IPS-NIHi7 (cell line): ENCODE results near the gene SLC25A52.
A peak's percentile ranks its signal among the peaks of the same experiment; 100 is the strongest.
"Not testable (repeated sequence)": the region's sequence is repeated elsewhere in the genome, so short reads cannot be mapped to it uniquely, and the experiment has no call there.

Experiments used
- DNase-seq: peaks from one replicate; pipeline ENCODE4 v3.0.0; 2012; ENCODE audit warnings: mixed read lengths; ENCODE audit errors: extremely low spot score

SLC25A52 gene, protein sequence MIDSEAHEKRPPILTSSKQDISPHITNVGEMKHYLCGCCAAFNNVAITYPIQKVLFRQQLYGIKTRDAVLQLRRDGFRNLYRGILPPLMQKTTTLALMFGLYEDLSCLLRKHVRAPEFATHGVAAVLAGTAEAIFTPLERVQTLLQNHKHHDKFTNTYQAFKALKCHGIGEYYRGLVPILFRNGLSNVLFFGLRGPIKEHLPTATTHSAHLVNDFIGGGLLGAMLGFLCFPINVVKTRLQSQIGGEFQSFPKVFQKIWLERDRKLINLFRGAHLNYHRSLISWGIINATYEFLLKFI

DNA sequence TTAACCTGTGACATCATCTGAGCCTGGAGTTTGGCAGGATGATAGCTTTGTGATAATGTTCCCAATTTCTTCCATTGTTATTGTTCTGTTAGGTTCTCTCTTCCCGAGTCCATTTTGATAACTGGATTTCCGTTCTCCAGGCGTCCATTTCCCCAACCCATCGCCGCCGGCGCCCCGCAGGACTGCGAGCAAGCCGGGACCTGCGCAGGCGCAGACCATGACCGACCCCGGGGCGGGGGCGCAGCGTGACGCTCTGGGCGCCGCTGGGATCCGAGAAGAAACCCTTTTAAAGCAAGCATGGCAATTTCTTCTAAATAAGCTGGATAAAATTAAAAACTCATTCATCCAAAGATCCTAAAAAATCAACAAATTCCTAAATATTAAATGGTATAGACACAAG, at the start of gene SLC25A52:
Gene SLC25A52, minus strand, starts transcription at position 186 of the 400 bp plus-strand sequence. CDS start 219 bp downstream, outside the sequence.
- no peak for DNase-seq

DNA sequence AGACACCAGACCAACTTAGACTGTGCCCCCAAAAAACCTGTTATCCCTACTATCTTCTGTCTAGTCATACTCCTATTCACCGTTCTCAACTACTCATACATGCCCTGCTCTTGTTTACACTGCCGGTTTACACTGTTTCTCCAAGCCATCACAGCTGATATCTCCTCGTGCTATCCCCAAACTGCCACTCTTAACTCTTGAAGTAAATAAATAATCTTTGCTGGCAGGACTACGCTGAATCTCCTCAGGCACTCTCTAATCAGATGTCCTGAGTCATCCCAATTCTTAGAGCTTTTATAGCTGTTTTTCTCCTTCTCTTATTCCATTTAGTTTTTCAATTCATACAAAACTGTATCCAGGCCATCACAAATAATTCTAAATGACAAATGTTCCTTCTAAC, 48.4 kb upstream of the SLC25A52 start:
- not testable (repeated sequence) for DNase-seq

DNA sequence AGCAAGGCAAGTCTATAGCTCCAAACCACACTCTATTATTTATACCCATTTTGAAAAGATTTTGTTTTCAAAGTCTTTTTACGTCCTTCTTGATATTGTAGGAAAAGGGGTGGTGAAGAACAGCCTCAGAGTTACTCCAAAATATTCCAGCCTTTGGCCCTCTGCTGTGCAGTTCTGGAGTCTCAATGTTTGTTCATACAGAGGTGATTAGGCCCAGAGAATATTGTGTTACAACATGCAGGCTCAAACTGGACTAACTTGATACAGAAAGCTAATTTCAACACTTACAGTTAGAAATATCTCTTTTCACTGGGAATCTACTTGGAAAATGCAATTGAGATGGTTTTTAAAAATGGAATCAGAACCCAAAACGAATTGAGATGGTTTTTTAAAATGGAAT, 40.4 kb upstream of the SLC25A52 start:
- no peak for DNase-seq

DNA sequence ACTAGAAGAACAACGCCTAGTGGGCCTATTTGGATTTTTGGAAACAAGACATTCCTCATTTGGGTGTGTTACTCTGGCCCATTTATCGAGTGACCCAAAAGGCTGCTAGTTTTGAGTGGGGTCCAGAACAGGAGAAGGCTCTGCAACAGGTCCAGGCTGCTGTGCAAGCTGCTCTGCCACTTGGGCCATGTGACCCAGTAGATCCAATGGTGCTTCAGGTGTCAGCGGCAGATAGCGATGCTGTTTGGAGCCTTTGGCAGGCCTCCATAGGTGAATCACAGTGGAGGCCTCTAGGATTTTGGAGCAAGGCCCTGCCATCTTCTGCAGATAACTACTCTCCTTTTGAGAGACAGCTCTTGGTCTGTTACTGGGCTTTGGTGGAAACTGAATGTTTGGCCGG, 38.6 kb upstream of the SLC25A52 start:
- DNase-seq, result not testable (repeated sequence)

DNA sequence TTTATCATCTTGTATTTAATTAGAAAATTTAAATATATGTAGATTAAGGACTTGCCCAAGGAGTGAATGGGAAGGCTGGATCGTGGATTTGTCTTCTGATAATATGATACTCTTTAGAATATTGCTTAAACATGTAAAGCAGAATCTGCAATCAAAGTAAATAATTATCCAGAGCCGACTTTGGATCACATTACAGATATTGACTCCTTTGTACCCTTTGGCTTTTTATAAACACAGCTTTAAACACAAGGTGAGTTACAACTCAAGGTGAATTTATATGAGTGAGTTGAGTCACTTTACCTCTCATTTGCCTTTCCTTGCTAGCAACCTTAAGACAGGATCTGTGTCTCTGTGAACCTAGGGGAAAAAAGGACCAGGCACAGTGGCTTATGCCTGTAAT, 37.7 kb upstream of the SLC25A52 start:
- no peak for DNase-seq

DNA sequence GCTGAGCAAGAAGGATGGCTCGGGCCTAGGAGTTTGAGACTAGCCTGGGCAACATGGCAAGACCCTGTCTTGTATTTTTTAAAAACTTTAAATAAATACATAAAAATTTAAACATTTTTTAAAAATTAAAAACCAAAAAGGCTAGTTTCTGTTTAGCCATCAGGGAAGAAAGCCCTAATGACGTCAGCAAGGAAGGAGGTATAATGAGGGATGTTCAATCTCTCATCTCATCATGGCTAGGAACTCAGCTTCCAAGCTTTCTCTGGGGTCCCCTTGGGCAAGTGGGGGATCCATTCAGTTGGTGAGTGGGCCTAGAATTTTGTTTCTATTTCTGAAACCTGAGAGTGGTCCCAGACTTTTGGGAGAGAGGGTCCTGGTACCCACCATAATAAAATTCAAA, 35.1 kb upstream of the SLC25A52 start:
- DNase-seq, result no peak

DNA sequence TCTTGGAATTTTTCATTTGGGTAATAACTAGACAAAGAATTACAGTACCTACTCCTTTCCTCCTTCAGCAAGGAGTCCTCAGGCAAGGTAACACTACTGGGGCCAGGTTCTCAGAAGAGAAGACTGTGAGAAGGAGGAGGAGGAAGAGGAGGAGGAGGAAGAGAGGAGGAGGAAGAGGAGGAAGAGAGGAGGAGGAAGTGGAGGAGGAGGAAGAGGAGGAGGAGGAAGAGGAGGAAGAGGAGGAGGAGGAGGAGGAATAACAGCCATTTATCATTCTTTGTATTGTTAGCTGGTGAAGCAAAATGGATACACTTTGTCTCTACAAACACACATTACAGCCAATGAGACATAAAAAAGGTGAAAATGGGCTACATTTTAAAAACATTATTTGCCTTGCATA, 32.9 kb upstream of the SLC25A52 start:
- no peak for DNase-seq

DNA sequence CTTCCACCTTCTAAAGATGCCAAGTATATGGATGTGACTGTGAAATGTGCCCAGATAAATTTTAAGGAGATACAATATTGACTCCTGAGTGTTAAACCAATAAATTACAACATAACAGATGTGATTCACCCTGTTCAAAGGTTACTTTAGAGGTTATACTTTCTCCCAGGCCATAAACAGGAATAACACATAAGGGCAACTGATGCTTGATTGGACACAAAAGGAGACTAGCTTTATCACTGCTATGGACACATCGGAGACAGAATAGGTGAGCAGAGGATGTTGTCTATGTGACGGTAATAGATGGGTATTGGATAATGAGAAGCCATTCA, 31.9 kb upstream of the SLC25A52 start:
- no peak for DNase-seq

DNA sequence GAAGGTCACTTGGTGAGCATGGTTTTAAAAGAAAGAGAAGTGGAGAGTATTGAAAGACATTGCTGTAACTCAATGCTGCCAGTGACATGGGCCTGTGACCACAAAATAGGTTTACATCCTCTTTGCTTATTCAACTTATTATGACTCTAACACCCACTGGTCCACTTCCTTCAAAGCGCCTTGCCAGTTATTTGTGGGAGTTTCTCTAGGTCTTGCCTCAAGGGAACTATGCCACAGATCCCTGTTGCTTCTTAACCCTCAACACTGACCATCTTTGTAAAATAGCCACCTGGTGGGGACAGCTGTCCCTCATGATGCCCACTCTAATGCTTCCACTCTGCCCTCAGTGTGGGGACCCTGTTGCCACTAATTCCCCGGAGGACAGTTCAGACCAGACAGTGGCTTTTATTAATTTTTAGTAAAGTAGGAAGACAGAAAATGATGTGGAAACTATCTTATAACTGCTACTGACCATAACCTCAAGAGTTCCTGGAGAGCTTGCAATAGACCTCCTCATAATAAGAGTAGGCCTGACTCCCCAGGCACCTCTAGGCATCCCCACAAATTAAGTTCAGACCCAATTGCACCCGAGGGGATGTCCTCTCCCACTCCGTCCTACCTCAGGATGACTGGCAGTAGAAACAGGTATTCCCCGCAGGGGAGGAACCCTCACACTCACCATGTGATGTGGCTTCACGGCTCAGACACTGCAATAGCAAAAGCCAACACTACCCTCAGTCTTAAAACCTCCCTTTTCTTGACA, 31.3 kb upstream of the SLC25A52 start:
- DNase-seq, result no peak

DNA sequence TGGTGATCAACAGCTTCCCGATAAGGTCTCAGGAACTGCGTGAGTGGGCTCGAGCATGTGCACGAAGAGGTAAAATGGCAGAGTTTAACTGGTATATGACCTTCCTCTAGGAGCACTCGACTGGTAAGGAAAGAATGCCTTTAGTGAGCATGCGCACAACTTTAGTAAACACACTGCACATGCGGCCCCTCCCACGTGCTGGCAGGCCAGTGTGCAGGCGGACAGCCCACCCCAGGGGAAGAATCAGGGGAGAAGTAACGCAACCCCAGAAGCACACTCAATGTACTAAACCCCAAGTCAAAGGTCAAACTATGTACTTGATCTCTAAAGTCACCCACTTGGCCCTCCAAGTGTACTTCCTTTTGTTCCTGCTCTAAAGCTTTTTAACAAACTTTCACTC, 28.7 kb upstream of the SLC25A52 start:
- DNase-seq, result no peak

DNA sequence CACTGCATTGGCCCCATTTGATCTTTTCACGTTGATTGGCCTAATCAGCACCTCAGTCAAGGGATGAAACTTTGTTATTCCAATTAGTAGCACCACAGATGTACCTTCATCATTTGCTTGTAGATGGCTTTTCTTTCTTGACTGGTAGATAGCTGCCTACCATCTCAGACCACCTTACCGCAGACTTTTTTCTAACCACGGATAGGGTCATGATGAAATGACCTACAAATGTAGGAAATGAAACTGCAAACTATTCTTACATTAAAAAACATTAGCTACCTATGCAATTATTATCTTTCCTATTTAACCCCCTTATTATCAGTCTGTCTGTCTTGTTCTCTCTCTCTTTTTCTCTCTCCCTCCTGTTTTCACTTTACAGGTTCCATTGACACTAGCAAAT, 22.4 kb upstream of the SLC25A52 start:
- no peak for DNase-seq

DNA sequence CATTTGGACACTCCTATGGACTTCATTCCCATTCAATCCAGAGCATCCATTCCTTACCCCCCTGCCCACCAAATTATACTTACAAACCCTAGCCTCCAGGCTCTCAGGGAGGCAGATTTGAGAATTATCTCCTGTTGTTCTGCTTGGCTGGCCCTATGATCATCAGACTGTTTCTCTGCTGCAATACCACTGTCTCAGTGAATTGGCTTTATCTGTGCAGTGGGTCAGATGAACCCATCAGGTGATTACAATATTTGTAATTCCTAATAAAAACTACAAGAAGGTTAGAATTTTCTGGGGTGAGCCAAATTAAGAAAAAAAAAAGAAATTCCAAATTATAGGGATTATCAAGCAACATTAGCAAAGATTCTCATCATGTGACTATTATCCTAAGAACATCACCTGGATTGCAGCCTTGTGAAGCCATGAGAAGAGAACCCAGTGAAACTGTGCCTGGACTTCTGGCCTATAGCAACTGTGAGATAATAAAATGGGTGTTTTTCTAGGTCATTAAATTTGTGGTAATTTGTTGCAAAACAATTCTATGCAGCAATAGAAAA, 17.8 kb upstream of the SLC25A52 start:
- no peak for DNase-seq

DNA sequence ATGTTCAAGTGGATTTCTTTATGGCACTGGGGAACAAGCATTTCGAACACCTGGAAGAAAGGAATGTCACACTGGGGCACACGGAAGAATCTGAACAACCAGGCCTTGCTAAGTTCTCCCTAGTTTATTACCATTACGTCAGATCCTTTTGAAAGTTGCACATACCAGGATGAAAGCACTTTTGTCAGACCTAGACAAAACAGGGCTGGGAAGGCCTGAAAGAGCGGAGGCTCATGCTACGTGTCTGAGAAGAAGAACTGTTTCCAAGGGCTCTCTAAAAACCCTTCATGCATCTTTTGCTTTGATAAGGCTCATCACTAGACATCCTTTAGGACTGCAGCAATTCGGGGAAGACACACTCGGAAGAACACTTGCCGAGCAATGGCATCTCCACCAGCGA, 15.4 kb upstream of the SLC25A52 start:
- DNase-seq, result no peak

DNA sequence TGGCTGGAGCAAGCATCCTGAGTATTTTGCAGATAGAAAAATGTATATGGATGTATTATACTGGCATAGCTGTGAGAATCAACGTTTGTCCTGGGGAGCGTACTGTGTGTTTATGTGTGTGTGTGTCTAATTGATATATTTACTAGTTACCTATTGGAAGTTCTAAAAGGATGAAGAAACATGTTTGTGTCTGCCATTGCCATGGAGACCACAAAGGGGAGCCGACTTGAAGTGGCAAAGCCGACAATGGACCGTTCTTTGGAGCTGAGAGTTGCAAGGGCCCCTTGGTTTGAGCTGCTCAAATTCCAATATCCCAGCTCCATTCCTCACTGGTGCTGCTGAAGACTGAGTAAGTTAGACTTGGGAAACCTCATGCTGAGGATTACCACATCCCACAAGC, 14.3 kb upstream of the SLC25A52 start:
- no peak for DNase-seq

DNA sequence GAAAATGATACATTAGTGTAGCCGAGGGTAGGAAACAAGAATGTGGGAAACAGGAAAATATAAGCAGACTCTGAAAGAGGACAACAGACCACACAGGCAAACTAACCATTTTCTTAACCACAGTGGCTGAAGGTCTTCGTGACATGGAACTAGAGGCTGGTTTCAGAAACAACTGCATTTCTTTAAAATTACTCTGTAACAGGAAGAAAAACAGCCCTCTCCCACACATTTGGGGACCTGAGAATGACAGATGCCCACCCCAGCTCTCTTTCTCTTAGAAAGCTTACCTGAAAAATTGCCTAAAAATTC, 13.8 kb upstream of the SLC25A52 start:
- DNase-seq, result no peak

DNA sequence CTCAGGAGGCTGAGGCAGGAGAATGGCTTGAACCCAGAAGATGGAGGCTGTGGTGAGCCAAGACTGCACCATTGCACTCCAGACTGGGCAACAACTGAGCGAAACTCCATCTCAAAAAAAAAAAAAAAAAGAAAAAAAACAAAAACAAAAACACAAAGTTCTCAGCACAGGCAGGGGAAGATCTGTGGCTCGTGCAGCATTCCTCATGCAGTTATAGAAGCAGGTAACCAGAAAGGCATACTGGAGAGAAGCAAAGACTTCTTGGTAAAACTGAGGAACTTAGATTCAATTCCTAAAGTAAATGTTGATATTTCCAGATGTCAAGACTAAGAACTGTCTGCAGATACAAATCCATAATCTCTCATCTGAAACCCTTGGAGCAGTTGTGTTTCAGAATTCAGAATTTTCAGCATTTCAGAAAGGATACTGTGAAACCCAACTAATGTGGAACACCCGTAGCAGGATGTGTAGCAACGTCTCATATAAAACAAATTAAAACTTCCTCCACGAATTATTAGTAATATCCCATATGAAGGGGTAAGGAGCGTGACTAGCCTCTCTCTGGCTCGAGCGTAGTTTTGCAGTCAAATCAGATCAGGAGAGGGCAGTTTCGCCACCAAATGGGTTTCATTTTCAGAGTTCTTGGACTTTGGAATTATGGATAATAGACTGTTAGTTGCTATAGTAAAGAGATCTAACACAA, 13.2 kb upstream of the SLC25A52 start:
- no peak for DNase-seq

DNA sequence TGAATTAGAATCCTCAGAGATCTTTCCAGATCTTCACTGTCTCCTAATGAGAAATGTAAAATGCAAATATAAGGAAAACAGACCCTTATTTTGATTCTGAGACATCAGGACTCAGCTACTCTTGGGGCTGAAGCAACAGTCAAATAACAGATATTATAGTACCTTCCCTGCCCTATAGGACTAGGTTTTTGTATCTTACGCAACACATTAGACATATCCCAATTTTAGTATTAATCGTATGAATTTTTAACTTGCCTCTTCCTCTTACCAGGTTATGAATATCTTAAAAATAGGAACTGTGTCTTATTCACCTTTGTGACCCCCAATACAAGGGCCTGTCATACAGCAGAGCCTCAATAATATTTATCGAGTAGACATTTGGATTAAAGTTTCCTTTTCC, 12.0 kb upstream of the SLC25A52 start:
- DNase-seq, result no peak

DNA sequence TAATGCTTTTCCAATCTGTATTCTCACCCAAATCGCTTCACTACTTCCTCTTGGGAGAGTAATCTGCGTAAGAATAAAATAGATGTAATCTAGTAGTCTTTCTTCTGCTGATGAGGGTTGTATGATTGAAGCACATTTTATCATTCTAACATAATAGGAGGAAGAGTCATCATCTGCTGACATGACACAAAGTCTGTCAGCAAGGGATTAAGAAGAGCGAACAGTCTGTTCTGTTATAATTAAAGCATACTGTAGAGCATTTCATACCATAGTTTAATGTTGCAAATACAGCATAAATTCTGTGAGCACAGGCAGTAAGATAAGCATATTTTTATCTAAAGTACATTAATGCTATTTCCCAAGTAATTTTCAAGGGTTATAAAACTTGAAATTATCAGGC, 10.4 kb downstream of the SLC25A52 start:
- DNase-seq, result no peak

DNA sequence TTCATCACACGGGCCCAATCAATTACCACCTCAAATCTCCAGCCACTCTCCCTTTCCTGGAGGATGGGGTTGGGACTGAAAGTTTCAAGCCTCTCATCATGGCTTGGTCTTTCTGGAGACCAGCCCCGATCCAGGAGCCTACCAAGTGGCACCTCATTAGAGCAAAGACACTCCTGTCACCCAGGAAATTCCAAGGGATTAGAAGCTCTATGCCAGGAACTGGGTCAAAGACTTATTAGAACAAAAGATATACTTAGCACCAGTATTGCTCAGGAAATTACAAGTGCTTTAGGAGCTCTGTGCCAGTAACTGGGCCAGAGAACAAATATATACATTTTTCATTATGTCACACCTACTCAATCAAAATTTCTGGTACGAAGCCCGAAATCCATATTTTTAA, 14.3 kb downstream of the SLC25A52 start:
- no peak for DNase-seq

DNA sequence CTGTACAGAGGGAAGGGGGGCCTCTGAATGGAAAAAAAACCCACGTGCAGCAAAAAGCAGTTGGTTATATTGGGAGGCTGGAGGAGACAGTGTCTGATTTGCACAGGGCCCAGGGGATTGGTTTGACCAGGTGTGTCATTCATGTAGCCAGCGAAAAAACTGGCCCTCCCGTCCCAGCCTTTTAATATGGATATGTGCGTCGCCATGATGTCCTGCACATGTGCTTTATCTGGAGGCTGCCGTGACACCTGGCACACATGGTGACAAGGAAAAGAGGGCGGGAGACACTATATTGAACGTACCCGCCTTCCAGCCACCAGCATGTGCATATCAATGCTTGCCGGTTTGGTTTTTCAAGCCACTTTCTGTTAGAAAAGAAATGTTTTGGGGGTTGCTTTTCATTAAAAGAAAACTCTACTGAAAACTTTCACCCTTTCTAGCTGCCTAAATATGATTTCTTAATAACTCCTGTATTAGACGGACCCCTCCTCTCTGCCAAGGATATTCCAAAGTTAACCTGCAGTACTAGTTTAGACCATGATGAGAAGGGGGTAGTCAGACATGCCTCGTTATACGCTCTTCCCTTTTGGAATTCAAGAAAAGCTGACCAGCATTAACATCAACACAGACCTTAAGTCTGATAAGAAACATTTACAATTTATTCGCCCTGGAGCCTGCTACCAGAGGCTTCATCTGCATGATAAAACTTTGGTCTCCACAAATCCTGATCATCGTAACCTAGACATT, 16.2 kb downstream of the SLC25A52 start:
- no peak for DNase-seq

DNA sequence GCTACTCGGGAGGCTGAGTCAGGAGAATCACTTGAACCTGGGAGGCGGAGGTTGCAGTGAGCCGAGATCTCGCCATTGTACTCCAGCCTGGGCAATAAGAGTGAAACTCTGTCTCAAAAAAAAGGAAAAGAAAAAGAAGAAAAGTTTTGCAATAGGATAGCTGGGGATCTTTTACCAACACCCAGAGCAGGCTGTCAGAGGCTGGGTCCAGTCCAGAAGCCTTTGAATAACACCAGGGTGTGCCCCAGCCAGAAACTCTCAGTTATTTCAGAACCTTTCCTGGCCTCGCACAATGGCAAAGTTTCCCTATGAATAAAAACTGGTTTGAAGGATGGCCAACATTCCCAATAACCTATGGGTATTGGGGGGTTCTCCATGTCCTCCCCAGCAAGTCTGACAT, 17.1 kb downstream of the SLC25A52 start:
- not testable (repeated sequence) for DNase-seq

DNA sequence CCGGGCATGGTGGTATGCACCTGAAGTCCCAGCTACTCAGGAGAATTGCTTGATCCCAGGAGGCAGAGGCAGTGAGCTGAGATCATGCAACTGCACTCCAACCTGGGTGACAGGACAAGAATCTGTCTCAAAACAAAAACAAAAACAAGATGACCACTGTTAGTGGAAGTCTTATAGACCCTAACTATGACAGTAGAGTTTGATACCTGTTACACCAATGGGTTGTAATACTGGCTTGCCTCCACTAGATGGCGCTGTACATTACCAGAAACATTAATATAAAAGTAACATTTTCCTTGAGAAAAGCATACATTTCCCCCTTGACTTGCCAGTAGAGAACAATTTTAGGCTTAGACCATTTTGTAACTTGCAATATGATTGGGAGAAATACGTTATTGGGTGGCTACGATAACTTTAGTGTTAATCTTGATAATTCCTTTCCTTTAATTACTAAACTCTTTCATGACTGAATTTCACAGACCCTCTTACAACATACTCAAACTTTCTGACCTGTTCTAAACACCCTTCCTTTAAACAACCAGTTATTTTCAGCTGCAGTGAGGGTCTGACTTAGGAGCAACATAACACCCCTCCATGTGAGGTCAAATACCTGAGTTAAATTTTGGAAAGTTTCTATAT, 19.5 kb downstream of the SLC25A52 start:
- DNase-seq, result peak; percentile 33
